GM19239 (cell line): Measurements from ENCODE around the gene PI4KA.

Source experiments
- DNase-seq: peaks from one replicate; pipeline ENCODE4 v3.0.0; 2011; ENCODE audit warnings: low spot score; ENCODE audit not compliant: insufficient read length
- FAIRE-seq: peaks from 2 replicates; lab custom pipeline; 2011; peaks lifted over from hg19 to GRCh38; lab: Jason Lieb, UNC

PI4KA gene

GRCh38 chr22:20882855-20883254 is 24.2 kb upstream of the PI4KA start:
- no peak for FAIRE-seq
- no peak for DNase-seq

GRCh38 chr22:20881869-20882815 is 23.5 kb upstream of the PI4KA start:
- no peak for FAIRE-seq

GRCh38 chr22:20881231-20881630 is 22.6 kb upstream of the PI4KA start:
- DNase-seq (no peak), FAIRE-seq (no peak)

More at GRCh38 chr22:20881869-20882815, 23.5 kb upstream of the PI4KA start:
- no peak for DNase-seq

- FAIRE-seq (no peak), DNase-seq (no peak)
These were observed 19.1 kb upstream of the PI4KA start for GRCh38 chr22:20877715-20878114.

- DNase-seq (no peak), FAIRE-seq (no peak)
These were observed 16.7 kb upstream of the PI4KA start for GRCh38 chr22:20875296-20875695.

GRCh38 chr22:20873214-20873613 is 14.6 kb upstream of the PI4KA start:
- no peak for DNase-seq
- no peak for FAIRE-seq

GRCh38 chr22:20869234-20869633 is 10.6 kb upstream of the PI4KA start:
- FAIRE-seq (no peak), DNase-seq (no peak)

GRCh38 chr22:20868025-20868962 is 9.7 kb upstream of the PI4KA start:
- FAIRE-seq = no peak

GRCh38 chr22:20867179-20868024 is 8.8 kb upstream of the PI4KA start:
- DNase-seq (no peak), FAIRE-seq (no peak)

More at GRCh38 chr22:20868025-20868962, 9.7 kb upstream of the PI4KA start:
- DNase-seq = no peak

- DNase-seq (no peak), FAIRE-seq (no peak)
These were observed 8.1 kb upstream of the PI4KA start for GRCh38 chr22:20866736-20867135.

GRCh38 chr22:20865875-20866445 is 7.3 kb upstream of the PI4KA start:
- no peak for FAIRE-seq
- no peak for DNase-seq

GRCh38 chr22:20865331-20865730 is 6.7 kb upstream of the PI4KA start:
- FAIRE-seq = no peak

GRCh38 chr22:20864186-20864908 is 5.7 kb upstream of the PI4KA start:
- no peak for DNase-seq
- FAIRE-seq = no peak

More at GRCh38 chr22:20865331-20865730, 6.7 kb upstream of the PI4KA start:
- no peak for DNase-seq

GRCh38 chr22:20863366-20863765 is 4.8 kb upstream of the PI4KA start:
- DNase-seq (no peak), FAIRE-seq (no peak)

- DNase-seq = no peak
- FAIRE-seq = no peak
These were observed 3.9 kb upstream of the PI4KA start for GRCh38 chr22:20862540-20862939.

GRCh38 chr22:20859615-20860014 is 1.0 kb upstream of the PI4KA start:
- no peak for FAIRE-seq

GRCh38 chr22:20857838-20858614 is 585 bp downstream of the PI4KA start:
- FAIRE-seq (peak; percentile 81), DNase-seq (peak; percentile 65)

More at GRCh38 chr22:20859615-20860014, 1.0 kb upstream of the PI4KA start:
- no peak for DNase-seq

- FAIRE-seq = no peak
- DNase-seq = no peak
These were observed 1.4 kb downstream of the PI4KA start for GRCh38 chr22:20857247-20857643.
